ENCODE measurements around the gene XPR1.

DNA sequence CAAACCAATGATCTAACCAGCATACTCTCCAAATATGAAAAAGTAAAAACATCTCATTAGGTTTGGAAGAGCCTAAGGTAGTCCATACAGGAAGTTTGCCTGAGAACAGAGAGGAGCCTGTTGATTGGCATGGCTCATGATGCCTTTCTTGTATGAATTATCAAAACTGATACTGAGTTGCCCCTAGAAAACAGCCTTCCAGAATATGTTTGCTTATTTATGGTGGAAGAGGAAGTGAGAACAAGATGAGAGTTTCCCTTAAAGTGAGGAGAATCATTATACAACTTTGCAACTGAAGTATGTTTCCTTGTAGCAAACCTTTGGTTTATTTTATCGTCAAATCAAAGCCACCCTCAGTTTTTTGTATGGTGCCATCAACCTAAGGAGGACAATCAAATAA, 257.0 kb downstream of the XPR1 start:
- TF ChIP-seq, protein P1, sequence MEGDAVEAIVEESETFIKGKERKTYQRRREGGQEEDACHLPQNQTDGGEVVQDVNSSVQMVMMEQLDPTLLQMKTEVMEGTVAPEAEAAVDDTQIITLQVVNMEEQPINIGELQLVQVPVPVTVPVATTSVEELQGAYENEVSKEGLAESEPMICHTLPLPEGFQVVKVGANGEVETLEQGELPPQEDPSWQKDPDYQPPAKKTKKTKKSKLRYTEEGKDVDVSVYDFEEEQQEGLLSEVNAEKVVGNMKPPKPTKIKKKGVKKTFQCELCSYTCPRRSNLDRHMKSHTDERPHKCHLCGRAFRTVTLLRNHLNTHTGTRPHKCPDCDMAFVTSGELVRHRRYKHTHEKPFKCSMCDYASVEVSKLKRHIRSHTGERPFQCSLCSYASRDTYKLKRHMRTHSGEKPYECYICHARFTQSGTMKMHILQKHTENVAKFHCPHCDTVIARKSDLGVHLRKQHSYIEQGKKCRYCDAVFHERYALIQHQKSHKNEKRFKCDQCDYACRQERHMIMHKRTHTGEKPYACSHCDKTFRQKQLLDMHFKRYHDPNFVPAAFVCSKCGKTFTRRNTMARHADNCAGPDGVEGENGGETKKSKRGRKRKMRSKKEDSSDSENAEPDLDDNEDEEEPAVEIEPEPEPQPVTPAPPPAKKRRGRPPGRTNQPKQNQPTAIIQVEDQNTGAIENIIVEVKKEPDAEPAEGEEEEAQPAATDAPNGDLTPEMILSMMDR (IDR thresholded peaks at IDR 0.05; ENCODE audit: low read depth, low read length): no peak
- TF ChIP-seq EZH2phosphoT487 (IDR thresholded peaks at IDR 0.05; ENCODE audit: low read depth): no peak
